ENCODE results near the gene SORCS1.

DNA sequence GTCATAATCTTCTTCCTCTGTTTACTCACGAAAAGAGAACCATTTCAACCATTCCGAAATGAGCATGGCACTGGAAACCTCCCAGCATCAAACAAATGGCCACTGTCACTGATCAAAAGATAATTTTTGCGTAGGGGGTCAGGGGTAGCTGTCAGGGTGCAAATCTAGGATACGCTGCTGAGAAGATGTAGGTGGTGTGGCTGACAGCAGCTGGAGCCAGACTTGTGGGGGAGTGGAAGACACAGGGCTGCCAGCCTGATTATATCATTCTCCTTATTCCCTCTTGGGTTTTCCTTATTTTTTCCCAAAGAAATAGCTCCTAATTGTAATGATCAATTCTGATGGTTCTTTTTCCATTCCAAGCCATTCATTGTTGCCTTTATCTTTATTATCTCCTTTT lies 266.1 kb downstream of the SORCS1 start:
- TF ChIP-seq CTCF (conservative IDR thresholded peaks at IDR 0.05) (no peak), EZH2 (IDR thresholded peaks at IDR 0.05; ENCODE audit: low read depth) (no peak)

All from PC-9 (cell line).